Esophagus squamous epithelium (tissue), 5 donors: ENCODE data around the gene MPG. TPM values are rescaled to one million over a fixed set of nuclear protein-coding genes. Genes with fewer than 3 reads are reported as not detected.

Experiments
- DNase-seq: peaks from one replicate; lab custom pipeline; 2025; lab: John Stamatoyannopoulos, UW
- H3K27ac ChIP-seq, 4 donors: fragments of 200-600 bp; sonication (generic); one replicate each; pipeline ENCODE4 v1.5.1; 2016 to 2019; ENCODE audit warnings: mild to moderate bottlenecking in 1 of 4
- H3K27me3 ChIP-seq, 4 donors: fragments of 200-600 bp; sonication (generic); 1 replicate in 3 of 4; 2 replicates in 1 of 4; pipeline versions ENCODE4 v1.5.1 to v1.6.0; 2017 to 2021; ENCODE audit warnings: antibody characterized with exemption in 1 of 4
- H3K36me3 ChIP-seq, 3 donors: fragments of 200-600 bp; sonication (generic); one replicate each; pipeline ENCODE4 v1.5.1; 2016 to 2019
- H3K4me1 ChIP-seq, 3 donors: fragments of 200-600 bp; sonication (generic); one replicate each; pipeline ENCODE4 v1.5.1; 2017 to 2019
- H3K4me3 ChIP-seq, 4 donors: fragments of 200-600 bp; sonication (generic); 1 replicate in 3 of 4; 2 replicates in 1 of 4; pipeline ENCODE4 v1.5.1; 2016 to 2019; ENCODE audit warnings: mild to moderate bottlenecking in 2 of 4, moderate library complexity in 1 of 4
- H3K9me3 ChIP-seq, 3 donors: fragments of 200-600 bp; sonication (generic); one replicate each; pipeline ENCODE4 v1.5.1; 2016 to 2019
- POLR2A ChIP-seq, 4 donors: fragments of 450-650 bp; IDR thresholded peaks; one replicate each; pipeline ENCODE4 v1.6.1; 2017; ENCODE audit warnings: antibody characterized with exemption in 4 of 4, mild to moderate bottlenecking in 4 of 4, moderate library complexity in 3 of 4
- WGBS, 2 donors: methylation state at CpG; one replicate each; pipeline ENCODE4 v1.1.5; 2018; 5-methylcytosine and 5-hydroxymethylcytosine counted together
- intact Hi-C: fragments of 100-400 bp; cut with DNase I; formaldehyde crosslinking; loops from one replicate; pipeline ENCODE4 v1.15.0; 2022
- total RNA-seq, 4 donors: library from RNA; depleted of rRNA; stranded (reverse); fragments of >200 nt; gene quantifications; one replicate each; pipeline ENCODE4 v1.1.0, GENCODE V29; 2016
- TF ChIP-seq, protein P1 (sequence below), 6 experiments: fragments of 450-650 bp in 4 of 6; fragments of 200-600 bp in 2 of 6; sonication (generic) in 2 of 6; IDR thresholded peaks; one replicate each; pipeline ENCODE4 v1.5.1; 2016 to 2019; ENCODE audit warnings: antibody characterized with exemption in 6 of 6, mild to moderate bottlenecking in 4 of 6, moderate library complexity in 4 of 6
- donor health status: DM: yes; HTN: yes; CAD: no.

The MPG gene
- total RNA-seq, 4 donors from 2014 or later = 47.4 to 72.1 (median 68.3) TPM

DNA sequence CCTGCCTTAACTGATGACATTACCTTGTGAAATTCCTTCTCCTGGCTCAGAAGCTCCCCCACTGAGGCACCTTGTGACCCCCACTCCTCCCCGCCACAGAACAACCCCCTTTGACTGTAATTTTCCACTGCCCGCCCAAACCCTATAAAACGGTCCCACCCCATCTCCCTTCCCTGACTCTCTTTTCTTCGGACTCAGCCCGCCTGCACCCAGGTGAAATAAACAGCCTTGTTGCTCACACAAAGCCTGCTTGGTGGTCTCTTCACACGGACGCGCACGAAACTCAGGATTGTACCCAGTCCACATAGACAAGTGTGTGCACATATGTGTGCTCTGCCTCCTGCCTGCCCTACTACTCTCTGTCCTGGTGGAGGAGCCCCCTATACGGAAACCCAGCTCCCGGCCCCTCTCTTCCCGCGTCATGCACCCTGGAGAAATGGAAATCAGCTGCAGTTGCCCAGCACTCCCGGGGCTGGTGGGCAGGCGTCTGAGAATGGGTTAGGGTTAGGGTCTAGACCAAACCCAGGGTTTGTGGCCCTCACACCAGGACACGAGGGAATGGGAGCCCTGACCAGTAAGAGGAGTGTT is 3.2 kb upstream of the MPG start:
- intact Hi-C loops = no loop called here
- WGBS, 2 donors = 90 to 98% methylated on average over 8 to 9 of the region's 16 CpGs

DNA sequence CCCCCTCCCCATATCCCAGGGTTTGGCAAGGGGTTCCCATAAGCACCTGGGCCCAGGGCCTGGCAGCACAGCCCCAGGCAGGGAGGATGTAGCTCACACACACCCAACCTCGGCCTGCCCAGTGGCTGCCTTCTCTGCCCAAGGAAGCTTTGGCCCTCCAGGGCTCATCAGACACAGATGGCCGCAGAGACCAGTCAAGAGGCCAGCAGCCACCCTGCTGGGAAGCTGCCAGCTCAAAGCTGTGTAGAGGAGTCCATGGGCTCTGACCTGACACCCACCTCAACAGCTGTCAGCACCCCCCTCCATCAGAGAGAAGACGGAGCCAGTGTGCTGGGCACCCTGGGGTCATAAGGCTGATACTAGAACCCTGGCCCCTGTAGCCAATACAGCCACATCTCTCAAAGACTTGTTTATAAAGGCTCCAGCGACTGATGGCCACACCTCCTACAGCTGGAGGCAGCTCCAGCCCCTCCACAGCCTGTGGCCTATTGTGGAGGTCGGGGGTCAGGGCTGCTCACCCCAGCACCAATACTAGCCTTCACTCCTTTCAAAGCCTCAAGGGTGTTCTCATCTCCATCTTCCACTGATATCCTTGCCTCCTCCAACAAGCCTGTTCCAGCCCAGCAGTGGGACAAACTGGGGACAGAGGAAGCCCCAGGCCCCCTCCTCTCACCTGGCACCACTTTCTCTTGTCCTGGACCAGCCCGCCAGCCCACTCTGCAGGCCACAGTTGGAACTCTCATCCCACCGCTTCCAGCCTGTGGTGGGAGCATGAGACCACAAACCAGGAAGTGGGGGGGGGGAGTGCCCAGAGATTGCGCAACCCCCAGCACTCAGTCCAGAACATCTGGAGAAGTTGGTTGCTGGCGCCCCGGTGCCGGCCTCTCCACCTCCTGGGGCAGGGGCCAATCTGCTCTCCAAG is 2.2 kb upstream of the MPG start:
- Histone ChIP-seq H3K27ac (peak overlapping the region; percentile 91 to 98 (median 96)), H3K27me3 (peaks cover 0 to 15% (median 0%) of the 10 kb centered on the region in 4 donors), H3K9me3 (no peaks in the 10 kb centered on the region), H3K4me3 (peak overlapping the region in 1 of 4 donors; percentile 96), H3K36me3 (peaks cover 0 to 17% (median 0%) of the 10 kb centered on the region in 3 donors), H3K4me1 (peaks cover 44 to 80% (median 50%) of the 10 kb centered on the region in 3 donors)
- no peak for DNase-seq
- TF ChIP-seq POLR2A (IDR thresholded peaks at IDR 0.05) = no peak
- TF ChIP-seq, protein P1, sequence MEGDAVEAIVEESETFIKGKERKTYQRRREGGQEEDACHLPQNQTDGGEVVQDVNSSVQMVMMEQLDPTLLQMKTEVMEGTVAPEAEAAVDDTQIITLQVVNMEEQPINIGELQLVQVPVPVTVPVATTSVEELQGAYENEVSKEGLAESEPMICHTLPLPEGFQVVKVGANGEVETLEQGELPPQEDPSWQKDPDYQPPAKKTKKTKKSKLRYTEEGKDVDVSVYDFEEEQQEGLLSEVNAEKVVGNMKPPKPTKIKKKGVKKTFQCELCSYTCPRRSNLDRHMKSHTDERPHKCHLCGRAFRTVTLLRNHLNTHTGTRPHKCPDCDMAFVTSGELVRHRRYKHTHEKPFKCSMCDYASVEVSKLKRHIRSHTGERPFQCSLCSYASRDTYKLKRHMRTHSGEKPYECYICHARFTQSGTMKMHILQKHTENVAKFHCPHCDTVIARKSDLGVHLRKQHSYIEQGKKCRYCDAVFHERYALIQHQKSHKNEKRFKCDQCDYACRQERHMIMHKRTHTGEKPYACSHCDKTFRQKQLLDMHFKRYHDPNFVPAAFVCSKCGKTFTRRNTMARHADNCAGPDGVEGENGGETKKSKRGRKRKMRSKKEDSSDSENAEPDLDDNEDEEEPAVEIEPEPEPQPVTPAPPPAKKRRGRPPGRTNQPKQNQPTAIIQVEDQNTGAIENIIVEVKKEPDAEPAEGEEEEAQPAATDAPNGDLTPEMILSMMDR (IDR thresholded peaks at IDR 0.05) = peak in 2 of 6 experiments; percentile 13 to 17
- intact Hi-C loops = no loop called here
- 28 to 50% methylated on average over 7 to 8 of the region's 11 CpGs for WGBS, 2 donors

More for the DNA sequence above, 3.2 kb upstream of the MPG start:
- peaks cover 53 to 88% (median 60%) of the 10 kb centered on the region in 3 donors for H3K4me1 ChIP-seq
- peak overlapping the region; percentile 46 to 98 (median 96) for H3K27ac ChIP-seq
- peaks cover 0 to 15% (median 0%) of the 10 kb centered on the region in 4 donors for H3K27me3 ChIP-seq
- no peaks in the 10 kb centered on the region for H3K9me3 ChIP-seq
- H3K36me3 ChIP-seq = peaks cover 0 to 7% (median 0%) of the 10 kb centered on the region in 3 donors
- no peak overlapping the region for H3K4me3 ChIP-seq
- TF ChIP-seq, protein P1 (IDR thresholded peaks at IDR 0.05) = no peak
- no peak for TF ChIP-seq POLR2A (IDR thresholded peaks at IDR 0.05)
- no peak for DNase-seq

DNA sequence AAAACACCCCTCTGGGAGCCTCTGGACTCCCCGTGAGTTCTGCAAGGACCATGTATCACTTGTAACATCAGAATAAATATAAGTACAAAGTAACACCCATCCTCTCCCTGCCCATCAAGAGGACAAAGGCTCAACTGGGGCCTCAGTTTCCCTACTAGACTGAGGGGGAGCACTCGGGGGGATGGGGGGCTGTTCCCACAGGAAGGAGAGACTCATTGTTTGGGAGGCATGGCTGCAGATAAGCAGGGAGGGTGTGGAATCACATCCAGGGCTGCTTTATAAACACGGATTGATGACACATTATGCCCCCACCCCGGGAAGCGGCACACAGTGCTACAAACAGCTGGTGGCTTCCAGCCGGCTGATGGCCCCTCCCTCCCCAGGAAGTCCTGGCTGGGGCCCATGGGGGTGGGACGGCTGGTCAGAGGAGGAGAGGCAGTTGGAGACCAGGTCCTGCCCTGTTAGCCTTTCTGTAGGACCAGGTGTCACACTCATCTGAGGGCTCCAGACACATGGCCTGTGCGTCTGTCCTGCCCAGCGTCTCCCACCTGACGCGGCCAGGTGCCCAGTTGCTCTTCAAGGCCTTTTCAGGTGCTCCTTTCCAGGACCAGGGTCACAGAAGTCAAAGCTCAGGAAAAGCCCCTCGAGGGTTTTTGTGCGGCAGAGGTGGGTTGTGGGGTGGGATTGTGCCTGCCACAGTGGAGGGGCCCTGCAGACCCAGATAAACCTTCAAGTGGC is 1.3 kb upstream of the MPG start:
- intact Hi-C loops = no loop called here
- H3K27ac ChIP-seq = peak overlapping the region; percentile 91 to 98 (median 96)
- WGBS, 2 donors = 16 to 32% methylated on average over 4 to 5 of the region's 13 CpGs
- no peaks in the 10 kb centered on the region for H3K9me3 ChIP-seq
- TF ChIP-seq POLR2A (IDR thresholded peaks at IDR 0.05) = no peak
- TF ChIP-seq, protein P1 (IDR thresholded peaks at IDR 0.05) = no peak
- H3K36me3 ChIP-seq = peaks cover 0 to 23% (median 0%) of the 10 kb centered on the region in 3 donors
- peaks cover 39 to 71% (median 45%) of the 10 kb centered on the region in 3 donors for H3K4me1 ChIP-seq
- peak overlapping the region in 3 of 4 donors; percentile 74 to 96 (median 89) for H3K4me3 ChIP-seq
- no peak for DNase-seq
- H3K27me3 ChIP-seq = peaks cover 0 to 7% (median 0%) of the 10 kb centered on the region in 4 donors

DNA sequence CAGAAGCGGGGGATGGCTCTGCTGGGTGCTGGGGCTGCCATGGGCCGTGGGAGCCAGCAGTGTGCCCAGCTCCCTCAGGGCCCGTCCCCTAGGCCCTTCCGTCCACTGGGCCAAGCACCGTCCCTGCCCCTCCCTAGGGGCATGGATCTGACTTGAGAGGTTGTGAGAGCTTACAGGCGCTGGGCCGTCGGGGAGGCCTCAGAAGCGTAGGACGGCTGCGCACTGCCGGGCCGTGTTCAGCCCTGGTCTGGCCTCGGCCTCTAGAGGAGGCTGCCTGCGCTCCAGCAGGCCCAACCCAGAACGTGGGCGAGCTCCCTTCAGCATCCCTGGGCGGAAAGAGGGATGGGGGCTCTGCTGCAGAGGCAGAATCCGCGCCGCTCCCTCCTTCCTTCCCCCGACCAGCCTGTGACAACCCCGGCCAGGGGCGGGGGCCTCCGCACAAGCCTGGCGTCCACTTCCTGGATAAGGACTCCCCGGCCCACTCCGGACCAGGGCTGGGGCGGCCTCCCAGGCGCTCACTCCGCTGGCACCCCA is 685 bp upstream of the MPG start:
- Histone ChIP-seq H3K36me3 (peaks cover 0 to 24% (median 0%) of the 10 kb centered on the region in 3 donors), H3K9me3 (no peaks in the 10 kb centered on the region), H3K4me3 (peak overlapping the region; percentile 74 to 96 (median 89)), H3K27ac (peak overlapping the region; percentile 91 to 98 (median 96)), H3K4me1 (peaks cover 39 to 71% (median 45%) of the 10 kb centered on the region in 3 donors), H3K27me3 (peaks cover 0 to 6% (median 0%) of the 10 kb centered on the region in 4 donors)
- no peak for DNase-seq
- no CpG with 5 or more reads among the region's 31 CpGs for WGBS, 2 donors
- intact Hi-C loops = no loop called here
- TF ChIP-seq, protein P1 (IDR thresholded peaks at IDR 0.05) = no peak
- TF ChIP-seq POLR2A (IDR thresholded peaks at IDR 0.05) = no peak
